A673 (cell line): ENCODE measurements around the gene RBFOX2. TPM values are rescaled to one million over a fixed set of nuclear protein-coding genes. Genes with fewer than 3 reads are reported as not detected.

Source experiments
- BruUV-seq: library from RNA; stranded (reverse); fragments of 400-500 nt; replicated peaks from 2 replicates; lab custom pipeline; 2021; lab: Mats Ljungman, UMichigan
- CTCF ChIA-PET: fragments of 300-600 bp; sonication (Branson Sonifier 250); formaldehyde crosslinking; loops from one replicate; lab custom pipeline; 2022; ENCODE audit warnings: antibody characterized with exemption; lab: Charles Lee
- POLR2A ChIA-PET: fragments of 300-600 bp; sonication (Branson Sonifier 250); formaldehyde crosslinking; loops from one replicate; lab custom pipeline; 2022; ENCODE audit warnings: antibody characterized with exemption; ENCODE audit not compliant: low non-redundant PET; lab: Charles Lee
- DNase-seq: peaks from one replicate; pipeline ENCODE4 v3.0.0-alpha.2; 2015; ENCODE audit warnings: low spot score
- H3K27ac ChIP-seq: fragments of 200-600 bp; sonication (generic); 2 replicates; pipeline ENCODE4 v1.5.1; 2016; ENCODE audit warnings: mixed run types, low read depth, mild to moderate bottlenecking, mixed read lengths, antibody characterized with exemption, low read length; ENCODE audit not compliant: poor library complexity, severe bottlenecking
- H3K27me3 ChIP-seq: fragments of 200-600 bp; sonication (generic); replicated peaks from 2 replicates; pipeline ENCODE4 v1.6.1; 2017; ENCODE audit warnings: mixed run types, low read depth, mild to moderate bottlenecking, mixed read lengths, antibody characterized with exemption, low read length; ENCODE audit not compliant: insufficient read depth, poor library complexity
- H3K36me3 ChIP-seq: fragments of 200-600 bp; sonication (generic); 2 replicates; pipeline ENCODE4 v1.6.1; 2016; ENCODE audit warnings: mixed run types, mild to moderate bottlenecking, mixed read lengths, antibody characterized with exemption, low read length; ENCODE audit not compliant: insufficient read depth, poor library complexity, severe bottlenecking
- H3K4me1 ChIP-seq: fragments of 200-600 bp; sonication (generic); 2 replicates; pipeline ENCODE4 v1.6.1; 2017; ENCODE audit warnings: mixed run types, mild to moderate bottlenecking, mixed read lengths, antibody characterized with exemption, low read length; ENCODE audit not compliant: insufficient read depth, poor library complexity, severe bottlenecking
- H3K4me3 ChIP-seq: fragments of 200-600 bp; sonication (generic); 2 replicates; pipeline ENCODE4 v1.5.1; 2016; ENCODE audit warnings: low read depth, mixed run types, mild to moderate bottlenecking, mixed read lengths, low read length; ENCODE audit not compliant: poor library complexity, severe bottlenecking
- H3K9me3 ChIP-seq: fragments of 200-600 bp; sonication (generic); 2 replicates; pipeline ENCODE4 v1.6.1; 2016; ENCODE audit warnings: mixed run types, low read depth, mild to moderate bottlenecking, mixed read lengths, antibody characterized with exemption, low read length; ENCODE audit not compliant: poor library complexity, severe bottlenecking
- EZH2 ChIP-seq: fragments of 200-600 bp; sonication (generic); IDR thresholded peaks from 2 replicates; pipeline ENCODE4 v1.6.1; 2017; ENCODE audit warnings: borderline replicate concordance, low read depth, mild to moderate bottlenecking, mixed read lengths, antibody characterized with exemption, low read length; ENCODE audit not compliant: poor library complexity, severe bottlenecking
- intact Hi-C: fragments of 100-400 bp; cut with micrococcal nuclease; formaldehyde crosslinking; loops from one replicate; pipeline ENCODE4 v1.10.0; 2022; ENCODE audit not compliant: unreplicated experiment
- total RNA-seq: library from RNA; stranded (reverse); gene quantifications from 2 replicates; pipeline ENCODE4 v1.2.3, GENCODE V29; 2021
- TF ChIP-seq, protein P1 (sequence below): fragments of 300-800, 200-600 bp; sonication (generic); conservative IDR thresholded peaks from 2 replicates; pipeline ENCODE4 v1.5.1; 2017; ENCODE audit warnings: low read depth, mild to moderate bottlenecking, antibody characterized with exemption, low read length, moderate library complexity, mixed read lengths

RBFOX2 gene
- total RNA-seq, 1 experiment from 2014 or later = 142 TPM

DNA sequence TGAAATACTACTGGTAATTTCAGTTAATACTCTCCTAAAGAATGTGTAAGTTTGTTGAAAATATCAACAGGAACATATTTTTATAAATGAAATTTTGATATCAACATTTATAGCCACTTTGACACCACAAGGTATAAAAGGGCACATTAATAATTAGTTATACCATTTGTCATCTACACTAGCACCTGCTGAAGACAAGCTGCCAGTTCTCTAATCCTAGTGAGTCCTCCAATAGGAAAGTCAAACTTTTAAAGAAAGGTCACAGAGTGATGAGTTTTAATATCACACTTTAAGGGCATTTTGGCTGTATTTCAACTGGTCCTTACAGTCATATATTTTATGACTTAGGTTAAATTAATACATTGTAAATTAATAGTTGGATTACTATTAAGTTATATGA is 258.6 kb downstream of the RBFOX2 start:
- CTCF ChIA-PET = no interaction called here
- no TSS peak for BruUV-seq
- no peak for TF ChIP-seq EZH2
- TF ChIP-seq, protein P1, sequence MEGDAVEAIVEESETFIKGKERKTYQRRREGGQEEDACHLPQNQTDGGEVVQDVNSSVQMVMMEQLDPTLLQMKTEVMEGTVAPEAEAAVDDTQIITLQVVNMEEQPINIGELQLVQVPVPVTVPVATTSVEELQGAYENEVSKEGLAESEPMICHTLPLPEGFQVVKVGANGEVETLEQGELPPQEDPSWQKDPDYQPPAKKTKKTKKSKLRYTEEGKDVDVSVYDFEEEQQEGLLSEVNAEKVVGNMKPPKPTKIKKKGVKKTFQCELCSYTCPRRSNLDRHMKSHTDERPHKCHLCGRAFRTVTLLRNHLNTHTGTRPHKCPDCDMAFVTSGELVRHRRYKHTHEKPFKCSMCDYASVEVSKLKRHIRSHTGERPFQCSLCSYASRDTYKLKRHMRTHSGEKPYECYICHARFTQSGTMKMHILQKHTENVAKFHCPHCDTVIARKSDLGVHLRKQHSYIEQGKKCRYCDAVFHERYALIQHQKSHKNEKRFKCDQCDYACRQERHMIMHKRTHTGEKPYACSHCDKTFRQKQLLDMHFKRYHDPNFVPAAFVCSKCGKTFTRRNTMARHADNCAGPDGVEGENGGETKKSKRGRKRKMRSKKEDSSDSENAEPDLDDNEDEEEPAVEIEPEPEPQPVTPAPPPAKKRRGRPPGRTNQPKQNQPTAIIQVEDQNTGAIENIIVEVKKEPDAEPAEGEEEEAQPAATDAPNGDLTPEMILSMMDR = no peak
- Histone ChIP-seq H3K4me3 (no peak overlapping the region), H3K4me1 (peaks cover 12% of the 10 kb centered on the region), H3K27ac (no peak overlapping the region), H3K36me3 (no peaks in the 10 kb centered on the region), H3K9me3 (no peaks in the 10 kb centered on the region), H3K27me3 (no peaks in the 10 kb centered on the region)
- intact Hi-C loops = loop anchor here (10.0 kb wide), 1 partner anchor 355 kb away; no protein-coding TSS in a partner anchor
- POLR2A ChIA-PET = no interaction called here
- no peak for DNase-seq

DNA sequence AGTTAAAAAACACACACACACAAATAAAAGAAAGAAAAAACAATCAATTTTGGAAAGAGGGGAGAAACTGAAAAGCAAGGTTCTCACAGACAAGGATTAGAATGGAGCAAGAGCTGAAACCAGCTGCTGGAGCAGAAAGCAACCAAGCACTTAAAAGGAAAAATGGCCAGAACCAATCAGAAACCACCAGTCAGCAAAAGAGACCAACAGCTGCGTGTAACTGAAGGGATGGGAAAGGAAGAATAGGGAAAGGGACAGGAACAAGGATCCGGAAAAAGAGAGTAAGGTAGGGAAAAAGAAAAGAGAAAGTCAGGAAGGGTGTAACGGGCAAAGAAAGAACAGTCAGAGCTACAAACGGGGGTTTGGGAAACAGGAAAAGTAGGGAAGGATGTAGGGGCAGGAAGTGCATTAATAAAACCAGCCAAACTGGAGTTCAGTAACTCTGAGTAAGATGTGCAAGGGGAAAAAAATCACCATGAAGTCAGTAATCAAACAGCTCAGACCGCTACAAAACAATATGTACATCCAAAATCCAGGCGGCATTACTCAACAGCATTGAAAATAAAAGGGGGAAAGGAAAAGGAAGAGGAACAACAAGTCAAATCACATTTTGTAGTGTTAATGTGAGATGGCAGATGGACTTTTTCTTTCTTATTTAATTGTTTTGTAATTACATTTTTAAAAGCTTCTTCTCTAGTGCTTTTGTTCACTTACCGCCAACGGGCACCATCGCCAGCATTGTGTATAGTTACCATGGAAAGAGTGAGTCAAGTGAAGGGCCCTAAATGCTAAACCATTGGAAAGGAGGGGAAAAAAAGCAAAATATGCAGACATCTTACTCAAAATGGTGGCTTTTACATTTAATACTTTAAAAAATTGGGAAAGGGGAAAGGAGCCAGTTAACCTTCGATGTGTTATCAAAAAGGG is 261.7 kb downstream of the RBFOX2 start:
- H3K4me3 ChIP-seq = no peak overlapping the region
- TF ChIP-seq EZH2 = no peak
- no peaks in the 10 kb centered on the region for H3K36me3 ChIP-seq
- H3K4me1 ChIP-seq = peaks cover 12% of the 10 kb centered on the region
- ChIA-PET POLR2A (no interaction called here), CTCF (no interaction called here)
- intact Hi-C loops = loop anchor here (10.0 kb wide), 1 partner anchor 358 kb away; no protein-coding TSS in a partner anchor
- no peaks in the 10 kb centered on the region for H3K9me3 ChIP-seq
- no TSS peak for BruUV-seq
- DNase-seq = no peak
- peak overlapping the region; percentile 52 for H3K27ac ChIP-seq
- no peaks in the 10 kb centered on the region for H3K27me3 ChIP-seq

DNA sequence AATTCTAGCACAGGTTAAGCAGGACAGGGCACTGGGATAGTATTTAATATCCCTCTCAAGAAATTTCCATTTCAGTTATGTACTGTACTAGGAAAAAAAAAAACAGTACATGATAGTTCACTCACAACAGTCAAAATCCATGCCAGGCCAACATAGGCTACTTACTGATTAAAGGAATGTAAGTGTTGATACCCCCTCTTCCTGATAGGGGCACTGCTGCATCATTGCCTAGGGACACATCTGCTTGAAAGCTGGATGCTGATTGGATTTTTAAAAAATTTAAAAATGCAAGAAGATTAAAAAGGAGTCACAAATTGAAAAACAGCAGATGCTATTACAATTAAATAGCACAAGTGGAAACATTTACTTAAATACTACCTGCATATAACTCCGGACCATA is 267.6 kb downstream of the RBFOX2 start:
- Histone ChIP-seq H3K4me3 (no peak overlapping the region), H3K36me3 (peaks cover 36% of the 10 kb centered on the region), H3K9me3 (no peaks in the 10 kb centered on the region), H3K27me3 (no peaks in the 10 kb centered on the region), H3K27ac (no peak overlapping the region), H3K4me1 (no peaks in the 10 kb centered on the region)
- intact Hi-C loops = loop anchor here (2.0 to 10.0 kb wide), 3 partner anchors 160 to 364 kb away; no protein-coding TSS in a partner anchor
- ChIA-PET POLR2A (interaction anchor here (0.6 kb wide), 1 partner anchor 457 kb away, joined by 3 read pairs; no protein-coding TSS in a partner anchor), CTCF (interaction anchor here (1.1 kb wide), 1 partner anchor 78 kb away, joined by 5 read pairs; no protein-coding TSS in a partner anchor)
- peak; percentile 58 for DNase-seq
- TF ChIP-seq EZH2 = no peak
- TF ChIP-seq, protein P1 = peak; percentile 63
- BruUV-seq = no TSS peak
